ENCODE data around the gene DLG3. TPM values are rescaled to one million over a fixed set of nuclear protein-coding genes. Genes with fewer than 3 reads are reported as not detected.

DLG3 gene
- polyA plus RNA-seq, 1 donor from 2014 or later: 66.5 TPM

DNA sequence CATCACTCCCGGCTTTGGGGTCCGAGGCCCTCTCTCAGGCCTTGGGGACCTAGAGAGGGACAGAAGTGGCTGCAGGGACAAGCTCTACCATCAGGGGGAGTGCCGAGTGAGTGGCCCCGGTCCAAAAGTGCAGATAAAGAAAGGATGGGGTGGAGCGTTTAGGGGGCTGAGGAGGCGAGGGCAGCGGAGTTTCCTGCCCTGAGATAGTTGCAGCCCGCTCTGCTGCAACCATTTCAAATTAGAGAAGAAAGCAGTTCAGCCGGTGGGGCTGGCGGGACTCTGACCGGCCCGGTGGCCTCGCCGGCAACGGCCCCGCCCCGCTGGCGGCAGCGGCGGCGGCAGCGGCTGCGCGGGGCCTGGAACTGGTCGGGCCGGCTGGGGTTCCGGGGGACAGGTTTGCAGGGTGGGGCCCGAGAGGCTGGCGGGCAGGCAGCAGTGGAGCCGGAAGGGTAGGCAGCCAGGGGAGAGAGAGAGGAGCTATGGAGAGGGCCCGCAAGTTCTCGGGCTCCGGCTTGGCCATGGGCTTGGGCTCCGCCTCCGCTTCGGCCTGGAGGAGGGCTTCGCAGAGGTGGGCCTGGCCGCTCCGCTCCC lies 7.6 kb downstream of the DLG3 start:
- Histone ChIP-seq H3K27me3 (ENCODE audit: insufficient read depth, low read depth, low read length) (no peaks in the 10 kb centered on the region), H3F3A (ENCODE audit: insufficient read depth, low read length, poor library complexity, severe bottlenecking) (no peaks in the 10 kb centered on the region), H3K9ac (ENCODE audit: low read length) (no peak overlapping the region), H2AFZ (ENCODE audit: low read depth, low read length) (no peak overlapping the region), H3K4me3 (ENCODE audit: low read length) (no peak overlapping the region), H3K9me2 (ENCODE audit: insufficient read depth, low read length) (no peaks in the 10 kb centered on the region), H3K36me3 (ENCODE audit: insufficient read depth, low read length) (no peaks in the 10 kb centered on the region), H3K4me2 (ENCODE audit: low read length) (no peak overlapping the region), H3K9me3 (ENCODE audit: low read length) (no peaks in the 10 kb centered on the region), H4K20me1 (ENCODE audit: insufficient read depth) (no peaks in the 10 kb centered on the region), H3K79me2 (replicated peaks; ENCODE audit: insufficient read depth, low read length) (peaks cover 22% of the 10 kb centered on the region), H3K27ac (ENCODE audit: low read length) (no peak overlapping the region)
- no peak for TF ChIP-seq POLR2AphosphoS5 (IDR thresholded peaks at IDR 0.05)
- no peak for TF ChIP-seq RAD21 (conservative IDR thresholded peaks at IDR 0.05)
- no peak for TF ChIP-seq TAF1 (IDR thresholded peaks at IDR 0.05; ENCODE audit: low read depth)
- TF ChIP-seq, protein P1, sequence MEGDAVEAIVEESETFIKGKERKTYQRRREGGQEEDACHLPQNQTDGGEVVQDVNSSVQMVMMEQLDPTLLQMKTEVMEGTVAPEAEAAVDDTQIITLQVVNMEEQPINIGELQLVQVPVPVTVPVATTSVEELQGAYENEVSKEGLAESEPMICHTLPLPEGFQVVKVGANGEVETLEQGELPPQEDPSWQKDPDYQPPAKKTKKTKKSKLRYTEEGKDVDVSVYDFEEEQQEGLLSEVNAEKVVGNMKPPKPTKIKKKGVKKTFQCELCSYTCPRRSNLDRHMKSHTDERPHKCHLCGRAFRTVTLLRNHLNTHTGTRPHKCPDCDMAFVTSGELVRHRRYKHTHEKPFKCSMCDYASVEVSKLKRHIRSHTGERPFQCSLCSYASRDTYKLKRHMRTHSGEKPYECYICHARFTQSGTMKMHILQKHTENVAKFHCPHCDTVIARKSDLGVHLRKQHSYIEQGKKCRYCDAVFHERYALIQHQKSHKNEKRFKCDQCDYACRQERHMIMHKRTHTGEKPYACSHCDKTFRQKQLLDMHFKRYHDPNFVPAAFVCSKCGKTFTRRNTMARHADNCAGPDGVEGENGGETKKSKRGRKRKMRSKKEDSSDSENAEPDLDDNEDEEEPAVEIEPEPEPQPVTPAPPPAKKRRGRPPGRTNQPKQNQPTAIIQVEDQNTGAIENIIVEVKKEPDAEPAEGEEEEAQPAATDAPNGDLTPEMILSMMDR (IDR thresholded peaks at IDR 0.05; ENCODE audit: poor library complexity, severe bottlenecking): peak; percentile 38

DNA sequence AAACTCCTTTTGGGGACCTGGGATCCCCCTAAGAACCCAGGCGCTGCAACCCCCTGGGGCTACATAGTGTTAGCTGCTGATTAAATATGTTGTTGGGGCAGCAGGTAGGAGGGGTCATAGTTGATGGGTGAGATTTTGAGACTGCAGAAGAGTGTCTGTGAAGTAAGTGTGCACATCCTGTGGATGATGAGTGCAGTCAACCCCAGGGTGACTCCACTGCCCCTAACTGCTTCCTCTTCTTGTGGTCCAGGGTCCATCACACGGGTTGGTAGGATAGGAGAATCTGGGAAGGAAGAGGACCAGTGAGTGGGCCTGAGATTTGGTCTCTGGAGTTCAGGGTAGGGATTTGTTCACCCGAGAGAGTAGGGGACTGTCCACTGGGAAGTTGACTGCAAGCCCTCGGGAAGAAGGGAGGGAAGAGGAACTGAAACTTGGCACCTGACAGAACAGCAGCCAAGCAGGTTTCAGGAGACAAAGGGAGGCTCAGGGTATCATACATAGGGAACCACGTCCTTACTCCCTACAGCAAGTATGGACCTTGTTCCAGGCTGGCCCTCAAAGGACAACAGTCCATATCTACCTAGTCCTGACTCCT lies 8.5 kb downstream of the DLG3 start:
- H3K27me3 ChIP-seq (ENCODE audit: insufficient read depth, low read depth, low read length): no peaks in the 10 kb centered on the region
- no peaks in the 10 kb centered on the region for H4K20me1 ChIP-seq (ENCODE audit: insufficient read depth)
- H3K4me3 ChIP-seq (ENCODE audit: low read length): no peak overlapping the region
- H3K27ac ChIP-seq (ENCODE audit: low read length): no peak overlapping the region
- H2AFZ ChIP-seq (ENCODE audit: low read depth, low read length): no peak overlapping the region
- TF ChIP-seq EP300 (conservative IDR thresholded peaks at IDR 0.05; ENCODE audit: poor library complexity, severe bottlenecking): no peak
- TF ChIP-seq, protein P2, sequence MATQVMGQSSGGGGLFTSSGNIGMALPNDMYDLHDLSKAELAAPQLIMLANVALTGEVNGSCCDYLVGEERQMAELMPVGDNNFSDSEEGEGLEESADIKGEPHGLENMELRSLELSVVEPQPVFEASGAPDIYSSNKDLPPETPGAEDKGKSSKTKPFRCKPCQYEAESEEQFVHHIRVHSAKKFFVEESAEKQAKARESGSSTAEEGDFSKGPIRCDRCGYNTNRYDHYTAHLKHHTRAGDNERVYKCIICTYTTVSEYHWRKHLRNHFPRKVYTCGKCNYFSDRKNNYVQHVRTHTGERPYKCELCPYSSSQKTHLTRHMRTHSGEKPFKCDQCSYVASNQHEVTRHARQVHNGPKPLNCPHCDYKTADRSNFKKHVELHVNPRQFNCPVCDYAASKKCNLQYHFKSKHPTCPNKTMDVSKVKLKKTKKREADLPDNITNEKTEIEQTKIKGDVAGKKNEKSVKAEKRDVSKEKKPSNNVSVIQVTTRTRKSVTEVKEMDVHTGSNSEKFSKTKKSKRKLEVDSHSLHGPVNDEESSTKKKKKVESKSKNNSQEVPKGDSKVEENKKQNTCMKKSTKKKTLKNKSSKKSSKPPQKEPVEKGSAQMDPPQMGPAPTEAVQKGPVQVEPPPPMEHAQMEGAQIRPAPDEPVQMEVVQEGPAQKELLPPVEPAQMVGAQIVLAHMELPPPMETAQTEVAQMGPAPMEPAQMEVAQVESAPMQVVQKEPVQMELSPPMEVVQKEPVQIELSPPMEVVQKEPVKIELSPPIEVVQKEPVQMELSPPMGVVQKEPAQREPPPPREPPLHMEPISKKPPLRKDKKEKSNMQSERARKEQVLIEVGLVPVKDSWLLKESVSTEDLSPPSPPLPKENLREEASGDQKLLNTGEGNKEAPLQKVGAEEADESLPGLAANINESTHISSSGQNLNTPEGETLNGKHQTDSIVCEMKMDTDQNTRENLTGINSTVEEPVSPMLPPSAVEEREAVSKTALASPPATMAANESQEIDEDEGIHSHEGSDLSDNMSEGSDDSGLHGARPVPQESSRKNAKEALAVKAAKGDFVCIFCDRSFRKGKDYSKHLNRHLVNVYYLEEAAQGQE (IDR thresholded peaks at IDR 0.05; ENCODE audit: borderline replicate concordance): no peak
- TF ChIP-seq RAD21 (conservative IDR thresholded peaks at IDR 0.05): no peak
- no peak for TF ChIP-seq EZH2 (IDR thresholded peaks at IDR 0.05; ENCODE audit: borderline replicate concordance, insufficient read depth, low read length, poor library complexity, severe bottlenecking)
- TF ChIP-seq SMC3 (conservative IDR thresholded peaks at IDR 0.05; ENCODE audit: poor library complexity): no peak
- no peak for TF ChIP-seq POLR2AphosphoS5 (IDR thresholded peaks at IDR 0.05)
- no peak for TF ChIP-seq MXI1 (conservative IDR thresholded peaks at IDR 0.05; ENCODE audit: poor library complexity, severe bottlenecking)
- TF ChIP-seq, protein P1 (IDR thresholded peaks at IDR 0.05; ENCODE audit: poor library complexity, severe bottlenecking): no peak
- no peak for TF ChIP-seq TAF1 (IDR thresholded peaks at IDR 0.05; ENCODE audit: low read depth)
- no peaks in the 10 kb centered on the region for H3K36me3 ChIP-seq (ENCODE audit: insufficient read depth, low read length)
- peaks cover 23% of the 10 kb centered on the region for H3K79me2 ChIP-seq (replicated peaks; ENCODE audit: insufficient read depth, low read length)
- no peak overlapping the region for H3K4me2 ChIP-seq (ENCODE audit: low read length)
- no peaks in the 10 kb centered on the region for H3K9me2 ChIP-seq (ENCODE audit: insufficient read depth, low read length)
- H3K9me3 ChIP-seq (ENCODE audit: low read length): no peaks in the 10 kb centered on the region
- H3F3A ChIP-seq (ENCODE audit: insufficient read depth, low read length, poor library complexity, severe bottlenecking): no peaks in the 10 kb centered on the region
- no peak overlapping the region for H3K9ac ChIP-seq (ENCODE audit: low read length)

All from neural cell (in vitro differentiated cells).